ENCODE measurements around the gene JDP2.

The JDP2 gene

DNA sequence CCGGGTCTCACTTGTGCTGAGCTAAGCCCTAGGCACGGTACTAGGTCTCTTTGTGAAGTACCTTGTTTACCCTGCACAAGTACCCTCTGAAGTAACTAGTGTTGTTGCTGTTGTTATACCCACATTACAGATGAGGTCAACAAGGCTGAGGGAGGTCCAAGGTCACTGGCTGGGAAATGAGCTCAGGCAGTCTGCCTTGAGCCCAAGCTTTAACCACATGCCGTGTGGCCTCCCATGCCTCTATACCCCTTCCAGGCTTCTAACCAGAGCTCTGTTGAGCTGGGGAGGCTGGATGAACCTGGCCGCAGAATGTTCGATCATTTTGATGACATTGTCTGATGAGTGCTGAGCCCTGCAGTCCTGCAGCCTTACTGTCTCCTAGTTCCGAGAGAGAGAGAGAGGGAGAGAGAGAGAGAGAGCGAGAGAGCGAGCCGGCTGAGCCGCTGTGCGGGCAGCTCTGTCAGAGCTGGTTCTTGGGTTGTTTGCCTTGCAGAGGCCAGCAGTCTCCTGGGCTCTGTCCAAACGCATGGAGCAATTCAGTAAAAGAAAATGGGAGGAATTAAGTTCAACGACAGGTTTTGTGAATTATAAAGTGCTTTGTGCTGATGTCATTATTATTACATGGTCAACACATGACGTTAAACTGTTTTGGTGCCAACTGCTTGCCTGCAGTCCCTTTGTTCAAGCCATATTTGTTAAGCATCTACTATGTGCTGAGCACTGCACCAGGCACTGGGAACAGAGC is 13.1 kb downstream of the JDP2 start:
- Histone ChIP-seq H3K9ac (ENCODE audit: low read length) (no peak overlapping the region), H3K4me1 (ENCODE audit: insufficient read depth, low read length) (peaks cover 74% of the 10 kb centered on the region), H3K27ac (ENCODE audit: low read depth, low read length) (peak overlapping the region; percentile 67), H3K27me3 (ENCODE audit: control insufficient read depth in 1 of 2, insufficient read depth in 2 of 2, low read length in 2 of 2) (no peaks in the 10 kb centered on the region), H3K4me3 (ENCODE audit: low read depth in 1 of 2, low read length in 2 of 2) (peak overlapping the region in 1 of 2 donors; percentile 38), H3K9me3 (ENCODE audit: low read length) (no peaks in the 10 kb centered on the region), H3K36me3 (ENCODE audit: insufficient read depth, low read length) (peaks cover 72% of the 10 kb centered on the region)

DNA sequence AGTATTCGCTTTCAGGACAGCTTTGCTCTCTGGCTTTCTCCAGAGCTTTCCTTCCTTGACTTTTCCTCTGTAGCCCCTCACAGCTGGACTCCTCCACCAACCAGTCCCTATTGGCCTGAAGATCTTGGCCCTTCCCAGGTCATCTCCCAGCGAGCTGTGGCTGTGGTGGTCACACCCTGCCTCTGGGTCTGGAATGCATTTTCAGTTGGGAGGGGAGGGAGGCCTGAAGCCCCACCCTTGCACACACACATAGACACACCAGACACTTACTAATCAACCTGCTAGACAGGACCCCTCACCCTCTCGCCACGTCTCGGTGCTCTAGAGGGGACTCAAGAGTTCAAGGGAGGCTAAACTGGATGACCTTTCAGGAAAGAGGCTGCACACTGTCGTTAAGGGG is 13.9 kb downstream of the JDP2 start:
- H3K36me3 ChIP-seq (ENCODE audit: insufficient read depth, low read length): peaks cover 66% of the 10 kb centered on the region
- H3K9me3 ChIP-seq (ENCODE audit: low read length): no peaks in the 10 kb centered on the region
- H3K27ac ChIP-seq (ENCODE audit: low read depth, low read length): peak overlapping the region; percentile 67
- peaks cover 66% of the 10 kb centered on the region for H3K4me1 ChIP-seq (ENCODE audit: insufficient read depth, low read length)
- H3K27me3 ChIP-seq (ENCODE audit: control insufficient read depth in 1 of 2, insufficient read depth in 2 of 2, low read length in 2 of 2): no peaks in the 10 kb centered on the region
- no peak overlapping the region for H3K9ac ChIP-seq (ENCODE audit: low read length)
- H3K4me3 ChIP-seq (ENCODE audit: low read depth in 1 of 2, low read length in 2 of 2): no peak overlapping the region

DNA sequence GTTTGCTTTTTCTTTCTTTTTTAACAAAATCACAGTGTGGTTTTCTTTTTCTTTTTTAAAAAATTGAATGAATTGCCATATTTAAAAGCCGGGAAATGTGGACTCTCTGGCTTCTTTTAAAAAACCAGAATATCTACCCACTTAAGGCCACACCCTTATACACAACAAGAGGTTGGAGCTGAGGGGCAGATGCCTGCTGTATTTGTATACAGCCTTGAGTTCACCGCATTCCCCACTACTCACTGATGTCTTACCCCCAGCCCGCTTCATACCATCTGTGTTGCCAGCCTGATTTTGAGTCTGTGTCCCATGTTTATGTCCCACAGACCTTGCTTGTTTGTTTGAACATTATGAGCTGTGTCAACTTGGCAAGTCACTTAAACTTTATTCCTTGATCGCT is 14.3 kb downstream of the JDP2 start:
- no peaks in the 10 kb centered on the region for H3K27me3 ChIP-seq (ENCODE audit: control insufficient read depth in 1 of 2, insufficient read depth in 2 of 2, low read length in 2 of 2)
- peaks cover 63% of the 10 kb centered on the region for H3K4me1 ChIP-seq (ENCODE audit: insufficient read depth, low read length)
- H3K9me3 ChIP-seq (ENCODE audit: low read length): no peaks in the 10 kb centered on the region
- peak overlapping the region; percentile 37 for H3K27ac ChIP-seq (ENCODE audit: low read depth, low read length)
- no peak overlapping the region for H3K9ac ChIP-seq (ENCODE audit: low read length)
- H3K36me3 ChIP-seq (ENCODE audit: insufficient read depth, low read length): peaks cover 65% of the 10 kb centered on the region
- H3K4me3 ChIP-seq (ENCODE audit: low read depth in 1 of 2, low read length in 2 of 2): no peak overlapping the region

DNA sequence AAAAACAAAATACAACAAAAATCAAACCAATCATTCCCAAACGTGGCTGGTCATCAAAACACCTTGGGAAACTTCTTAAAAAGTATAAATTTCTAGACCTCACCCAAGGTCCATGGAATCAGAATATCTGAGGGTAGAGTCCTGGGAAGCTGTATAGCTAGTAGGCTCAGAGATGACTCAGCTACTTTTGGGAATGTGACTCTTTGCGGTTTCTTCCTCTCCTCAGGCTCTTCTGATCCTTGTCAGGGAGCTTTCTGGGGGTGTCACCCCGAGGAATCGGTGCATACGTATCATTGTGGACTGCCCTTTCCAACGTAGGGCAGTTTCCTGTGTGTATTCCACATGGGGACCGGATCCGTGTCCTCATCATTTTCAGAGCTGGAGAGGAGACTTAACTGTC is 14.8 kb downstream of the JDP2 start:
- H3K27me3 ChIP-seq (ENCODE audit: control insufficient read depth in 1 of 2, insufficient read depth in 2 of 2, low read length in 2 of 2): no peaks in the 10 kb centered on the region
- H3K9ac ChIP-seq (ENCODE audit: low read length): no peak overlapping the region
- H3K4me1 ChIP-seq (ENCODE audit: insufficient read depth, low read length): peaks cover 58% of the 10 kb centered on the region
- peaks cover 60% of the 10 kb centered on the region for H3K36me3 ChIP-seq (ENCODE audit: insufficient read depth, low read length)
- no peak overlapping the region for H3K4me3 ChIP-seq (ENCODE audit: low read depth in 1 of 2, low read length in 2 of 2)
- no peaks in the 10 kb centered on the region for H3K9me3 ChIP-seq (ENCODE audit: low read length)
- H3K27ac ChIP-seq (ENCODE audit: low read depth, low read length): peak overlapping the region; percentile 37

DNA sequence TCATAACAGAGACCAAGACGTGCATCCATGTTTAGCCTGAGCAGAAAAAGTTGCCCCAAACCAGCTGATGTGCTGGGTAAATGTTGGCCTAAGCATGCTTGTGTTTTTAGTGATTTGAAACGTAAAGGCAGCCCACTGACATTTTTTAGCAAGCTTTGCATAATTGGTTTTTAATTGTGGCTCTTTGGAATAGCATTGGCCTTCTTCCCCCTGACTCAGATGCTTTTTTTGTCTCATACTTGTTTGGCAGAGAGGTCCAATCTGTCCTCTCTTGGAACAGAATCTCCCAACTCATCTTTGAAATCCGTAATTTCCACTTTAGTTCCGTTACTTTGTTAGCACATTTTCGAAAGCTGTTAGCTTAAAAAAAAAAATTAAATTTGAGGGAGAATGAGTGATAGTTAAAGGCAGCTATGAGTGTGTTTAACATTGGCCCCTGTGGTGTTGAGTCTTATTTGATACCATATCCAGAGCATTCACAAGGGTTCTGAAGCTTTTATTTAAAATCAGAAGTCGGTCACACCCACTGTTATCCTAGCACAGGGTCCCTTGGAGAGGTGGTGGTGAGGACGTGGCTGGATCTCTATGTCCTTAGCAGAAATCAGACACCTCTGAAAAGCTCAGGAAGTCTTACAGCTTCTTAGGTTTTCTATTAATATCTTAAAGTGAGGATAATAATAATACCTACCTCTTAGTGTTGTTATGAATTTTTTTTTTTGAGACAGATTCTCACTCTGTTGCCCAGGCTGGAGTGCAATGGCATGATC is 15.6 kb downstream of the JDP2 start:
- peak overlapping the region; percentile 37 for H3K27ac ChIP-seq (ENCODE audit: low read depth, low read length)
- H3K4me3 ChIP-seq (ENCODE audit: low read depth in 1 of 2, low read length in 2 of 2): no peak overlapping the region
- H3K9me3 ChIP-seq (ENCODE audit: low read length): no peaks in the 10 kb centered on the region
- H3K4me1 ChIP-seq (ENCODE audit: insufficient read depth, low read length): peaks cover 55% of the 10 kb centered on the region
- no peak overlapping the region for H3K9ac ChIP-seq (ENCODE audit: low read length)
- peaks cover 53% of the 10 kb centered on the region for H3K36me3 ChIP-seq (ENCODE audit: insufficient read depth, low read length)
- no peaks in the 10 kb centered on the region for H3K27me3 ChIP-seq (ENCODE audit: control insufficient read depth in 1 of 2, insufficient read depth in 2 of 2, low read length in 2 of 2)

DNA sequence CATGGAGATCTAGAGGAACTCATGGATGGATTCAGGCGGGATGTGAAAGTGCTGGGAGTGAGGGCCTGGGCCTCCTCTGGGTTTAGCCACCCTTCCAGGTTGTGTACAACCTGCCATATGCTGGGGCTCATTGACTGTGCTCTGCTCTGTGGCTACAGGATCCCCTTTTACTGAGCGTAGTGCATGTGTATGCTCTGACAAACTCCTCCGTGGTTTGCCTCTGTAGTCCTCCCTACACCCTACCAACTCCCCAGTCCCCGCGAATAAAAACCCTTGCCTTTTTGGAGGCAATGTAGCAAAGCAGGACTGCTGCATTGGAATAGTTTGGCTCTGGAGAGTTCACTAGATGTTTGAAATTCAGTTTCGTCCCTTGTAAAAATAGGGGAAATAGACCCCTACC is 17.4 kb downstream of the JDP2 start:
- Histone ChIP-seq H3K4me1 (ENCODE audit: insufficient read depth, low read length) (peaks cover 55% of the 10 kb centered on the region), H3K36me3 (ENCODE audit: insufficient read depth, low read length) (peaks cover 34% of the 10 kb centered on the region), H3K4me3 (ENCODE audit: low read depth in 1 of 2, low read length in 2 of 2) (no peak overlapping the region), H3K9me3 (ENCODE audit: low read length) (no peaks in the 10 kb centered on the region), H3K27ac (ENCODE audit: low read depth, low read length) (no peak overlapping the region), H3K9ac (ENCODE audit: low read length) (no peak overlapping the region), H3K27me3 (ENCODE audit: control insufficient read depth in 1 of 2, insufficient read depth in 2 of 2, low read length in 2 of 2) (no peaks in the 10 kb centered on the region)

DNA sequence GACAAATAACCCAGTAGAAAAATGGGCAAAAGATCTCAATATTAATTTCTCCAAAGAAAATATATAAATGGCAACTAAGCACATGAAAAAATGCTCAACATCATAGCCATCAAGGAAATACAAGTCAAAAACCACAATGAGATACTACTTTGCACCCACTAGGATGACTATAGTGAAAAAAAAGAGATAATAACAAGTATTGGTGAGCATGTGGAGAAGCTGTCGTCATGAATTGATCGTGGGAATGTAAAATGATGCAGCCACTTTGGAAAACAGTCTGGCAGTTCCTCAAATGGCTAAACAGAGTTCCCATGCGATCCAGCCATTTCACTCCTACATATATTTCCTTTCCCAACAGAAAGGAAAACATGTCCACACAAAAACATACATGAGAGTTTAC is 18.1 kb downstream of the JDP2 start:
- no peaks in the 10 kb centered on the region for H3K27me3 ChIP-seq (ENCODE audit: control insufficient read depth in 1 of 2, insufficient read depth in 2 of 2, low read length in 2 of 2)
- H3K9me3 ChIP-seq (ENCODE audit: low read length): no peaks in the 10 kb centered on the region
- H3K4me3 ChIP-seq (ENCODE audit: low read depth in 1 of 2, low read length in 2 of 2): no peak overlapping the region
- H3K4me1 ChIP-seq (ENCODE audit: insufficient read depth, low read length): peaks cover 55% of the 10 kb centered on the region
- H3K27ac ChIP-seq (ENCODE audit: low read depth, low read length): no peak overlapping the region
- H3K9ac ChIP-seq (ENCODE audit: low read length): no peak overlapping the region
- peaks cover 34% of the 10 kb centered on the region for H3K36me3 ChIP-seq (ENCODE audit: insufficient read depth, low read length)

DNA sequence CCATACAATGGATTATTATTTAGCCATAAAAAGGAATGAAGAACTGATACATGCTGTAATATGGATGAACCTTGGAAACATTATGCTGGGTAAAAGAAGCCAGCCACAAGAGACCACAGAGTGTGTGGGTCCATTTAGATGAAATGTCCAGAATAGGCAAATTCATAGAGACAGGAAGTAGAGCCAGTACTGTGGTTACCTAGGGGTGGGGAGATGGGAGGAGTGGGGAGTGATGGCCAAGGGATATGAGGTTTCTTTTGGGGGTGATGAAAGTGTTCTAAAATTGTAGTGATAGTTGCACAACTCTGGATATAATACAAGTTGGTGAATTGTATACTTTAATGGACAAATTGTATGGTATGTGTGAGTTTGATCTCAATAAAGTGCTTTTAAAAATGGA is 18.6 kb downstream of the JDP2 start:
- H3K4me3 ChIP-seq (ENCODE audit: low read depth in 1 of 2, low read length in 2 of 2): no peak overlapping the region
- no peaks in the 10 kb centered on the region for H3K27me3 ChIP-seq (ENCODE audit: control insufficient read depth in 1 of 2, insufficient read depth in 2 of 2, low read length in 2 of 2)
- H3K4me1 ChIP-seq (ENCODE audit: insufficient read depth, low read length): peaks cover 53% of the 10 kb centered on the region
- no peaks in the 10 kb centered on the region for H3K9me3 ChIP-seq (ENCODE audit: low read length)
- no peak overlapping the region for H3K27ac ChIP-seq (ENCODE audit: low read depth, low read length)
- H3K9ac ChIP-seq (ENCODE audit: low read length): no peak overlapping the region
- H3K36me3 ChIP-seq (ENCODE audit: insufficient read depth, low read length): peaks cover 33% of the 10 kb centered on the region

DNA sequence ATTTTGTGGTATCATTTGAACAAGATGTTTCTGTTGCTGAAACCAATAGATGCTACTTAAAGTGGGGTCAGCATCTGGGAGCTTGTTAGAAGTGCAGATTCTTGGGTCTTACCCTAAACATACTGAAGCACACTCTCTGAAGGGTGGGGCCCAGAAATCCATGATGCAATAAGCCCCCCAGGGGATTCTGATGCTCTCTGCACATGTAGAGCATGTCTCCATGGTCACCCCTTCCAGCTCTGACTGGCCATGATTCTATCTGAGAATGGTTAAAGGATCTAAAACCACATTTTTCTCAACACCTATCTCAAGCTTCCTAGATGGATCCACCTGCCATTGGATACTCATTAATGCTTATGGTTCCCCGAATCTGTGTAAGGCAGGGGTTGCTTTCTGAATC is 20.4 kb downstream of the JDP2 start:
- Histone ChIP-seq H3K36me3 (ENCODE audit: insufficient read depth, low read length) (peaks cover 19% of the 10 kb centered on the region), H3K4me1 (ENCODE audit: insufficient read depth, low read length) (peaks cover 53% of the 10 kb centered on the region), H3K27me3 (ENCODE audit: control insufficient read depth in 1 of 2, insufficient read depth in 2 of 2, low read length in 2 of 2) (no peaks in the 10 kb centered on the region), H3K9me3 (ENCODE audit: low read length) (no peaks in the 10 kb centered on the region), H3K9ac (ENCODE audit: low read length) (no peak overlapping the region), H3K27ac (ENCODE audit: low read depth, low read length) (no peak overlapping the region), H3K4me3 (ENCODE audit: low read depth in 1 of 2, low read length in 2 of 2) (no peak overlapping the region)

DNA sequence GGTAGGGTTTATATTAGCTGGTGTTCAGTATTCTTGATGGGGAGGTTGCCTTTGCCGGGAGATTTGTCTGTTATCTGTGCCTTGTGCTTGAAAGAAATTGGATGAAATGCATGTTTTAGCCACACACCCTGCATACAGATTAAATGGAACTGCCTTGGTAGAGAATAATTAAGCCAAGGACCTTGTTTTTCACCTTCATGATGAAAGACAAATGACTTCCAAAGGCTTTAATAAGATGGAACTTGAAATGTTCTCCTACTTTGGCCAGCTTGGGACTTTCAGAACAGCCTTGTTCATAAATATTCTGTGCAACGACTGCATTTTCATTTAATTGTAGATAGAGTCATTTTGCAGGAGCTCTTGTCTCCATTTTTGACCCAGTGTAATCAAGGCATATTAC is 21.2 kb downstream of the JDP2 start:
- H3K9ac ChIP-seq (ENCODE audit: low read length): no peak overlapping the region
- H3K4me1 ChIP-seq (ENCODE audit: insufficient read depth, low read length): peaks cover 61% of the 10 kb centered on the region
- H3K36me3 ChIP-seq (ENCODE audit: insufficient read depth, low read length): peaks cover 15% of the 10 kb centered on the region
- no peak overlapping the region for H3K4me3 ChIP-seq (ENCODE audit: low read depth in 1 of 2, low read length in 2 of 2)
- H3K27me3 ChIP-seq (ENCODE audit: control insufficient read depth in 1 of 2, insufficient read depth in 2 of 2, low read length in 2 of 2): no peaks in the 10 kb centered on the region
- H3K27ac ChIP-seq (ENCODE audit: low read depth, low read length): no peak overlapping the region
- H3K9me3 ChIP-seq (ENCODE audit: low read length): no peaks in the 10 kb centered on the region

DNA sequence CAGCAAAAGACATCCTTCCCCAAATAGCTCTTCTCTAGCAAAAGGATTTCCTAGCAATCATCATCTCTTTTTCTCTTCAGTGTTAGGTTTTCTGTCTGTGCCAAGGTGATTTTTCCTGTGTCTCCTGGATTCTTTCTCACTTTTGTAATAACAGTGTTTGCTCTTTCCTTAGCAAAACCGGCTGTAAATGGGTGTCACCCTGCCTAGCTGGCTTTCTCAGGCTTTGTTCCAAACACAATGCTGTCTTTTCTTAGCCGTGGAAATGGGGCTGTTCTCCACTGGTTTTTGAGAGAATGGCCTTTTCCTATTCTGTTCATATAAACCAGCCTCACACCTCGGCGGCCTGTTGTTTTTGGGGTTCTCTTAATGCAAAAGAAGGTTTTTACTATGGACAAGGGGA is 21.9 kb downstream of the JDP2 start:
- H3K9me3 ChIP-seq (ENCODE audit: low read length): no peaks in the 10 kb centered on the region
- no peaks in the 10 kb centered on the region for H3K27me3 ChIP-seq (ENCODE audit: control insufficient read depth in 1 of 2, insufficient read depth in 2 of 2, low read length in 2 of 2)
- peak overlapping the region; percentile 7 for H3K27ac ChIP-seq (ENCODE audit: low read depth, low read length)
- H3K4me3 ChIP-seq (ENCODE audit: low read depth in 1 of 2, low read length in 2 of 2): no peak overlapping the region
- H3K9ac ChIP-seq (ENCODE audit: low read length): no peak overlapping the region
- peaks cover 9% of the 10 kb centered on the region for H3K36me3 ChIP-seq (ENCODE audit: insufficient read depth, low read length)
- H3K4me1 ChIP-seq (ENCODE audit: insufficient read depth, low read length): peaks cover 62% of the 10 kb centered on the region
